ENCODE measurements around the gene EPS8L1. TPM values are rescaled to one million over a fixed set of nuclear protein-coding genes. Genes with fewer than 3 reads are reported as not detected.
"Not testable (repeated sequence)": the region's sequence is repeated elsewhere in the genome, so short reads cannot be mapped to it uniquely, and the experiment has no call there.

The EPS8L1 gene
- total RNA-seq: 1 to 10 TPM; 1.8 to 3.3 TPM
- 1.7 to 3.2 reads per million in 2 donors for total RNA-seq

DNA sequence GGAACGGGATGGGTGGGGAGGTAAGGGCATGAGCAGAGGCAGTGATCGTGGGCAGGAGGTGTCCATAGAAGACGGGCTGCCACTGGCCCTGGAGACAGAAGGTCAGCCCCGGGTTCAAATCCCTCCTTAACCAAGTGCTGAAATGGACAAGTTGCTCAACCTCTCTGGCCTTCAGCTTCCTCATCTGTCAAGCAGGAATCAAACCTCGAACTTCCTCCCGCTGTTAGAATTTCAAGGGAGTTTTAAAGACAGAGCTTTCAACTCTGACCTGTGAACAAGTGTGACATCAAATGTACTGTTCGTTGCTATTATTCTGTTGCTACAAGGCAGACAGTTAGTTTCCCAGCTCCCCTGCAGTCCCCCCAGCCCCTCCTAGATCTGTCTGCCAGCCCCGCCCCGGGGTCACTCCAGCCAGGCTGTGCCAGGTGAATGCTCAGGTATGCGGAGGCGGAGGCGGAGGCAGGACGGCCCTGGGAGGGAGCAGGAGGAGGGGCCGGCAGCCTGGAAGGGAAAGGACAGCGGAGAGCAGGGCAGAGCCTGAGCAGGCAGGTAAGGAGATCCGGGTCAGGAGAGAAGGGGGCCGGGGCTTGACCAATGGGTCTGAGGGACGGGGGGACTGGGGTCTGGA lies at the start of gene EPS8L1:
Gene EPS8L1 (plus strand): TSS at position 499 of the 628 bp plus-strand sequence. CDS start 576 bp downstream, outside the sequence.
- Mint-ChIP-seq H3K4me1 (peaks cover 10% of the 10 kb centered on the region), H3K27ac (no peak within 1 kb of the TSS), H3K4me3 (no peak within 1 kb of the TSS), H3K36me3 (ENCODE audit: low read depth) (peaks cover under 1% of the 10 kb centered on the region), H3K27me3 (peaks cover 14% of the 10 kb centered on the region)
- ATAC-seq (no peak), DNase-seq (no peak)
- H3K9me3 ChIP-seq (ENCODE audit: control insufficient read depth, low read length, poor library complexity, severe bottlenecking): no peaks in the 10 kb centered on the region

- not testable (repeated sequence) for H3K4me3 Mint-ChIP-seq; H3K4me1 Mint-ChIP-seq; H3K9me3 ChIP-seq (ENCODE audit: control insufficient read depth, low read length, poor library complexity, severe bottlenecking); H3K36me3 Mint-ChIP-seq (ENCODE audit: low read depth); DNase-seq; H3K27ac Mint-ChIP-seq; H3K27me3 Mint-ChIP-seq; ATAC-seq
Measured at GRCh38 chr19:55027140-55027471, 48.6 kb upstream of the EPS8L1 start.

DNA sequence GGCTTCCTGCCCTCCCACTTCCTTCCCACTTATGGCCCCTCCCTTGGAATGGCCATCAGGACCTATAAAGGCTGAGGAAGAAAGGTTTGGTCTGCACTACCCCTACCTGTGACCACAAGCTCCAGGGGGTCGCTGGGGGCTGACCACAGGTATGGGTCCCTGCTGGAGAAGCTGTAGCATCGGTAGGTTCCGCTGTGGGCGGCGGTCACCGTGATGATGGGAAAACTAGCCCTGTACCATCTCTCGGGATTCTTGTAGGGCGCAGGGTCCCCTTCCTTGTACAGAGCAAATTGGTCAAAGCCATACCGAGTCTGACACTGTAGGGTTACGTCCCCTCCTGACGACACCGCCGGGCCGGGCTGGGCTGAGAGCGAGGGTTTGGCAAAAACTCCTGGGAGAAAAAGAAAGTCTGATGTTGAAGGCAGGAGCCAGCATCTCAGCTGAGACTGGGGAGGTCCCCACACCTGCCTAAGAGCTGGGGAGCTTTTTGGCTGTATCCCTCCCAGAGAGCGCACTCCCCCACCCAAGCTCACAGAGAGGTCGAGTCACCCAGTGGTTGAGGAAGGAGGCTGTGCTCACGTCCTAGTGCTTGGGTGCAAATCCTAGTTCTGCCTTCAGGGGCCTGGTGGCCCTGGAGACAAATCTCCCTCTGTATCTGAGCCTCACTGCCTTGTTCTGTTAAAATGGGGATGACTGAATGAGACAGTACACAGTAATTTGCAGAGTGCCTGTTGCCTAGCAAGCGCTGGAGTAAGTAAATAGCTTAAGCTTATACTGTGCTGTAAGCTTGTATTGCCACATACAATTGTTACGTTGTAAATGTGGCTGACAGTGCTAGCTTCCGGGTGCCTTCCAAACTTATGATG lies 48.0 kb upstream of the EPS8L1 start:
- H3K36me3 Mint-ChIP-seq (ENCODE audit: low read depth): peaks cover 2% of the 10 kb centered on the region
- DNase-seq (no peak), ATAC-seq (peak; percentile 25)
- no peak overlapping the region for H3K4me3 Mint-ChIP-seq
- H3K4me1 Mint-ChIP-seq: peaks cover 7% of the 10 kb centered on the region
- peak overlapping the region; percentile 66 for H3K27ac Mint-ChIP-seq
- no peaks in the 10 kb centered on the region for H3K27me3 Mint-ChIP-seq
- H3K9me3 ChIP-seq (ENCODE audit: control insufficient read depth, low read length, poor library complexity, severe bottlenecking): no peaks in the 10 kb centered on the region

DNA sequence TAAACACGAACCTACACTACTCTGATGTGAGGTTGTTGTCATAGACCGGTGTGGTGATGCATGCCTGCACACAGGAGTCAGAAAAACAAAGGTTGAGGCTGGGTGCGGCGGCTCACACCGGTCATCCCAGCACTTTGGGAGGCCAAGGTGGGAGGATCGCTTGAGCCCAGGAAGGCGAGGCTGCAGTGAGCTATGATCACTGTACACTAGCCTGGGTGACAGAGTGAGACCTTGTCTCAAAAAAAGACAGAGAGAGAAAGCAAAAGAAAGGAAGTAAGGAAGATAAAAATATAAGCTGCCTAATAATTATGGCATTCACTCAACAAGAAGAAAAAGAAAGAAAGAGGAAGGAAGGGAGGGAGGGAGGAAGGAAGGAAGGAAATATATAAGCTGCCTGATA lies 46.9 kb upstream of the EPS8L1 start:
- H3K36me3 Mint-ChIP-seq (ENCODE audit: low read depth): no peaks in the 10 kb centered on the region
- H3K4me3 Mint-ChIP-seq: no peak overlapping the region
- DNase-seq: no peak
- H3K27ac Mint-ChIP-seq: peak overlapping the region; percentile 66
- ATAC-seq: no peak
- no peaks in the 10 kb centered on the region for H3K27me3 Mint-ChIP-seq
- H3K9me3 ChIP-seq (ENCODE audit: control insufficient read depth, low read length, poor library complexity, severe bottlenecking): no peaks in the 10 kb centered on the region
- H3K4me1 Mint-ChIP-seq: peaks cover 6% of the 10 kb centered on the region

DNA sequence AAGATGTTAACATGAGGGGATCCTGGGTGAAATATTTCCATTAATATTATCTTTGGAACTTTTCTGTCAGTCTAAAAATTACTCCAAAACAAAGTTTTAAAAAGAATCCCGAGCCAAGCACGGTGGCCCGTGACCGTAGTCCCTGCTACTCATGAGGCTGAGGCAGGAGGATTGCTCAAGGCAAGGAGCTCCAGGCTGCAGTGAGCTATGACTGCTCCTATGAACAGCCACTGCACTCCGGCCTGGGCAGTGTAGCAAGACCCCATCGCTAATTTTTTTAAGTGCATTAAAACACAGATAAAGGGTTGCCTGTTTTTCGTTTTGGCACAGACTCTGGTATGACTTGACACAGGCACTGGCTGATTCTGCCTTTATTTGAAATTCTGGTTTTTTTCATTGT lies 44.5 kb upstream of the EPS8L1 start:
- Mint-ChIP-seq H3K27ac (no peak overlapping the region), H3K27me3 (no peaks in the 10 kb centered on the region), H3K4me1 (peaks cover 8% of the 10 kb centered on the region), H3K36me3 (ENCODE audit: low read depth) (no peaks in the 10 kb centered on the region), H3K4me3 (no peak overlapping the region)
- ATAC-seq (no peak), DNase-seq (no peak)
- no peaks in the 10 kb centered on the region for H3K9me3 ChIP-seq (ENCODE audit: control insufficient read depth, low read length, poor library complexity, severe bottlenecking)

DNA sequence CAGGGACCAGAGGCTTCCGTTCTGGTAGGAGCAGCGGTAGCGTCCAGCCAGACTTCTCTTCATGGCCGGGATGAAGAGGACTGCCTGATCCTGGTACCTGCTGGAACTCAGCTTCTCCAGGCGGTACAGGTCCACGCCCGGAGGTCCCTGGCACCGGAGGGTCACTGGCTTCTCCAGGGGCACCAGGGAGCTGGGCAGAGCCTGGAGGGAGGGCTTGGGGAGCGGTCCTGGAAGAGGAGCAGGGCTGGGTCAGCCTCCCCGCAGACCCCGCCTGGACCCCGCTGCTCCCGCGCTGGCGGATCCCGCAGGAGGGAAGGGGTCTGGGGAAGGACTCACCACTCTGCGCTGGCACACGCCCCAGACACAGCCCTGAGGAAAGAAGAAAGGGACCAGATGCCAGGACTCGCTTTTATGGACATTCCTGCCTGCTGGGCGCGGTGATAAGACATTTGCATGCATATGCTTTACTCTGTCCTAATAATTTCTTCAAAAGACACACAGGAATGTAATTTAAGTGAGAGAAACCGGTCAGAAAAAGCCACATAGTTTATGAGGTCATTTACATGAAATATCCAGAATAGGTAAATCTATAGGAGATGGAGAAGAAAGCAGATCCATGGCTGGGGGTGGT lies 43.4 kb upstream of the EPS8L1 start:
- H3K27ac Mint-ChIP-seq: no peak overlapping the region
- no peaks in the 10 kb centered on the region for H3K9me3 ChIP-seq (ENCODE audit: control insufficient read depth, low read length, poor library complexity, severe bottlenecking)
- ATAC-seq: no peak
- DNase-seq: no peak
- no peaks in the 10 kb centered on the region for H3K27me3 Mint-ChIP-seq
- peaks cover 8% of the 10 kb centered on the region for H3K4me1 Mint-ChIP-seq
- H3K4me3 Mint-ChIP-seq: no peak overlapping the region
- no peaks in the 10 kb centered on the region for H3K36me3 Mint-ChIP-seq (ENCODE audit: low read depth)

DNA sequence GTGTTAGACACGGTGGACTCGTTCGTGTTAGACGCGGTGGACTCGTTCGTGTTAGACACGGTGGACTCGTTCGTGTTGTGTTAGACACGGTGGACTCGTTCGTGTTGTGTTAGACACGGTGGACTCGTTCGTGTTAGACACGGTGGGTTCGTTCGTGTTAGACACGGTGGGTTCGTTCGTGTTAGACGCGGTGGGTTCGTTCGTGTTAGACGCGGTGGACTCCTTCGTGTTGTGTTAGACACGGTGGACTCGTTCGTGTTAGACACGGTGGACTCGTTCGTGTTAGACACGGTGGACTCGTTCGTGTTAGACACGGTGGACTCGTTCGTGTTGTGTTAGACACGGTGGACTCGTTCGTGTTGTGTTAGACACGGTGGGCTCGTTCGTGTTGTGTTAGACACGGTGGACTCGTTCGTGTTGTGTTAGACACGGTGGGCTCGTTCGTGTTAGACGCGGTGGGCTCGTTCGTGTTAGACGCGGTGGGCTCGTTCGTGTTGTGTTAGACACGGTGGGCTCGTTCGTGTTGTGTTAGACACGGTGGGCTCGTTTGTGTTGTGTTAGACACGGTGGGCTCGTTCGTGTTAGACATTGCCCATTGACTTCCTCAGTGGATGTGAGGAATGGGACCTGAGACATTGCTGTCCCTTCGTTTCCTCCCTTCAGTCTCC lies 42.6 kb upstream of the EPS8L1 start:
- H3K27me3 Mint-ChIP-seq; ATAC-seq; DNase-seq; H3K9me3 ChIP-seq (ENCODE audit: control insufficient read depth, low read length, poor library complexity, severe bottlenecking); H3K4me3 Mint-ChIP-seq; H3K27ac Mint-ChIP-seq; H3K36me3 Mint-ChIP-seq (ENCODE audit: low read depth); H3K4me1 Mint-ChIP-seq: not testable (repeated sequence)

DNA sequence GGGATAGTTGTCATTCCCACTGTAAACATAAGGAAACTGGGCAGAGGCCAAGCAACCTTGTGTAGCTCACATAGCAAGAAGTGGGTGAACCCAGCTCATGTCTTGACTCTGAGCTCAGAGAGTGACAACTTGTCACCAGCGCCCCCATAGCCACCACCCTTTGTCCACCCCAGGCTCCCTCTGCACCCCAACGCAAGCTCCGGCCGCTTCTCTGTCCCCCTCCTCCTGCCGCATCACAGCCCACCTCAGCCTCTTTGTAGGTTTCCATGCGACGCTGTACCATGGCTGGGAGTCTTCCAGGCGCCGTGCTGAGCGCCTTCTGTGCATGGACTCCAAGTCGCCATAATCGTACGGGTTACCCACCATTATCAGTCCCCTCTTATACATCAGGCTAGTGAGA lies 40.9 kb upstream of the EPS8L1 start:
- H3K9me3 ChIP-seq (ENCODE audit: control insufficient read depth, low read length, poor library complexity, severe bottlenecking): no peaks in the 10 kb centered on the region
- no peak overlapping the region for H3K27ac Mint-ChIP-seq
- DNase-seq (no peak), ATAC-seq (no peak)
- H3K4me1 Mint-ChIP-seq: peaks cover 2% of the 10 kb centered on the region
- no peaks in the 10 kb centered on the region for H3K36me3 Mint-ChIP-seq (ENCODE audit: low read depth)
- H3K4me3 Mint-ChIP-seq: no peak overlapping the region
- H3K27me3 Mint-ChIP-seq: no peaks in the 10 kb centered on the region

DNA sequence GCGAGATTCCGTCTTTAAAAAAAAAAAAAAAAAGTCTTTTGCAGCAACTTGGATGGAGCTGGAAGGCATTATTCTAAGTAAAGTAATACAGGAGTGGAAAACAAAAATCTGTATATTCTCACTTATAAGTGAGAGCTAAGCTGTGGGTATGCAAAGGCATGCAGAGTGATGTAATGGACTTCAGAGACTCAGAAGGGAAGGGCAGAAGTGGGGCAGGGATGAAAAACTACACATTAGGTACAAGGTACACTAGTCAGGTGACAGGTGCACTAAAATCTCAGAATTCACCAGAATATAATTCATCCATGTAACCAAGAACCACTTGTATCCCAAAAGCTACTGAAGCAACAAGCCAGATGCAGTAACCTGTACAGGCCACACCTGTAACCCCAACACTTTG lies 39.6 kb upstream of the EPS8L1 start:
- Mint-ChIP-seq H3K36me3 (ENCODE audit: low read depth) (no peaks in the 10 kb centered on the region), H3K27ac (no peak overlapping the region), H3K4me1 (peaks cover 2% of the 10 kb centered on the region), H3K27me3 (no peaks in the 10 kb centered on the region), H3K4me3 (no peak overlapping the region)
- no peaks in the 10 kb centered on the region for H3K9me3 ChIP-seq (ENCODE audit: control insufficient read depth, low read length, poor library complexity, severe bottlenecking)
- ATAC-seq (no peak), DNase-seq (no peak)

GRCh38 chr19:55037603-55038002 lies 38.1 kb upstream of the EPS8L1 start:
- ATAC-seq; H3K27ac Mint-ChIP-seq; H3K27me3 Mint-ChIP-seq; DNase-seq; H3K9me3 ChIP-seq (ENCODE audit: control insufficient read depth, low read length, poor library complexity, severe bottlenecking); H3K4me3 Mint-ChIP-seq; H3K36me3 Mint-ChIP-seq (ENCODE audit: low read depth): not testable (repeated sequence)
- H3K4me1 Mint-ChIP-seq: peaks cover 14% of the 10 kb centered on the region

- not testable (repeated sequence) for H3K27me3 Mint-ChIP-seq; H3K36me3 Mint-ChIP-seq (ENCODE audit: low read depth); H3K27ac Mint-ChIP-seq; DNase-seq; ATAC-seq; H3K9me3 ChIP-seq (ENCODE audit: control insufficient read depth, low read length, poor library complexity, severe bottlenecking); H3K4me3 Mint-ChIP-seq
- H3K4me1 Mint-ChIP-seq: peaks cover 15% of the 10 kb centered on the region
Measured at GRCh38 chr19:55040654-55041053, 35.0 kb upstream of the EPS8L1 start.

DNA sequence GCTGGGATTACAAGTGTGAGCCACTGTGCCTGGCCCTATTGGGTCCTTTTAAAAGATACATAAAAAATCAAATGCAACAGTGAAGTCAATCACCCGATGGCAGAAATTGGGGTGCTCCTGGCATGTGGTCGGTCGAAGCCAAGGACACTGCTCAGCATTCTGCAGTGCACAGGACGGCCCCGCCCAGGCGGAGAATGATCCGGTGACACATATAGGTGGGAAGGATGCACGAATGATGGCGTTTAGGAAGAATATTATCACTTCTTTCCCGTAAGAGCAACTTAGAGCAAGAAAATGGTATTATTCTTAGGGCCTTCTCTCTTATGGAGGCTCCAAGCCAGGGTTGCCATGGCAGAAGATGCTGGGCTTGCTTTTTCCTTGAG lies 34.4 kb upstream of the EPS8L1 start:
- DNase-seq (no peak), ATAC-seq (no peak)
- Mint-ChIP-seq H3K27me3 (no peaks in the 10 kb centered on the region), H3K36me3 (ENCODE audit: low read depth) (no peaks in the 10 kb centered on the region), H3K4me1 (peaks cover 15% of the 10 kb centered on the region), H3K27ac (no peak overlapping the region), H3K4me3 (peak overlapping the region; percentile 74)
- H3K9me3 ChIP-seq (ENCODE audit: control insufficient read depth, low read length, poor library complexity, severe bottlenecking): no peaks in the 10 kb centered on the region

DNA sequence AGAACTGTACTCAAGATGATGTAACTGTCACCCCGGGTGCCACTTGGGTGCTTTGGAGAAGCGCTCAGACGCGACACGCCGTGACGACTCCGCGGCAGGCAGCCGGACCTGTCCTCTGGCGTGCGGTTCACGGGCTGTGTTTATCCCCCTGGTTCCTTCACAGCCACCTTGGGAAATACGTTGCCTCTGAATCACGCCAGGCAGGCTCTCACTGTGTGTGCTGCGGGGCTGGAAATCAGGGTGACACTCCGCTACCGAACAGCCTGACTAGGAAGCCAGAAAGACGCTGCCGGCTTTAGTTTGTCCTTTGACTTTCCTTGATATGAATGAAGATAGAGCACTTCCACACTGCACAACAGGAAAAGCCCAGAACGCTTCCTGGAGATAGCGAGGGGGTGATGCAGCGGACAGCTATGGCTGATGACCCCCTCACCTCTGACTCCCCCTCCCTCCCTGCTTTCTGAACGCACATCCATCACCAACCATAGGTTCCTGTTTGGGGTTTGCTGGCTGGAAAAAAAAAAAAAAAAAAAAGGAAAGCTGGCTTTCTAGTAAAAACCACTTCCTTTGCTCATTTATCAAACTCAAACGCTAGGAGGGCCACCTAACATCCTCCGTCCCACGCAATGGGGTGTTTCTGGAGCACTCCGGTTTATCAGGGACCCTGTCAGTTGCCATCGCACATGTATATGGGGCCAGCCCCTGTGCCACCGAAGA lies 33.9 kb upstream of the EPS8L1 start:
- peak; percentile 58 for ATAC-seq
- Mint-ChIP-seq H3K36me3 (ENCODE audit: low read depth) (no peaks in the 10 kb centered on the region), H3K4me3 (peak overlapping the region; percentile 74), H3K4me1 (peaks cover 15% of the 10 kb centered on the region), H3K27me3 (no peaks in the 10 kb centered on the region), H3K27ac (no peak overlapping the region)
- no peak for DNase-seq
- no peaks in the 10 kb centered on the region for H3K9me3 ChIP-seq (ENCODE audit: control insufficient read depth, low read length, poor library complexity, severe bottlenecking)
